GM21447 (cell line): ENCODE results near the gene GALT.

Experiments used
- ATAC-seq: cut with Tn5 transposase; IDR thresholded peaks from one replicate; pipeline ENCODE4 v1.9.1; 2021; ENCODE audit not compliant: unreplicated experiment

The GALT gene

DNA sequence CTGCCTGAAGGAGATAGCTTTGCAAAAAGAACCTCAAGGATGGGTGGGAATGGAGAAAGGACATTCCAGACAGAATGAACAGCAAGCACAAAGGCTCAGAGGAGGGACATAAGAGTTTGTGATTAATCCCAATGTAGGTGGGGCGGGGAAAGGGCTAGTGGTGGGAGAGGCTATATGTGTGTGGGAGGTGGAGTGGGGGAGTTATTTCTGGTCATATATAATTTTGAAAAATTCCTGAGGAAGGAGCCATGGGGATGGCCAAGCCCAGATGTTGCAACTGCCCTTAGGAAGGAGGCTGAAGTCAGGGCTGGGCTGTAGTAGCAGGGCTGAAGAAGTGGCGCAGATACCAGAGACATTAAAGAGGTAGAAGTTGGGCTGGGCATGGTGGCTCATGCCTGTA, 29.4 kb downstream of the GALT start:
- ATAC-seq = no peak

DNA sequence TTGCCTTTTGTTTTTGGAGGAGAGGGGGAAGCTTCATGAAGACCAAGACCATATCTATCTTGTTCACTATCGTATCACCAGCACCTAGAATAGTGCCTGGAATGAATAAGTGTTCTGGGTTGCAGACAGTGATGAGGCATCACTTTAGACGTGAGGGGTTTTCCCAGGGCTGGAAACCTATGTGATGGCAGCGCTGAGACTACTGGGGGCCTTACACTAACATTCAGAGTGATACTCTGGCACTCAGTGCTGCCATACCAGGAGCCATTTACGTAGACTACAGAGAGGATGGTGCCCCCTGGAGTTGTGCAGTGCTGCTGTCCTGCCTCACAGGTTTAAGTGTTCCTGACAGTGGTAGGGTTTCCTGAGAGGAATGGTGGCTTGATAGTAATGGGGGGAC, 37.7 kb downstream of the GALT start:
- no peak for ATAC-seq

DNA sequence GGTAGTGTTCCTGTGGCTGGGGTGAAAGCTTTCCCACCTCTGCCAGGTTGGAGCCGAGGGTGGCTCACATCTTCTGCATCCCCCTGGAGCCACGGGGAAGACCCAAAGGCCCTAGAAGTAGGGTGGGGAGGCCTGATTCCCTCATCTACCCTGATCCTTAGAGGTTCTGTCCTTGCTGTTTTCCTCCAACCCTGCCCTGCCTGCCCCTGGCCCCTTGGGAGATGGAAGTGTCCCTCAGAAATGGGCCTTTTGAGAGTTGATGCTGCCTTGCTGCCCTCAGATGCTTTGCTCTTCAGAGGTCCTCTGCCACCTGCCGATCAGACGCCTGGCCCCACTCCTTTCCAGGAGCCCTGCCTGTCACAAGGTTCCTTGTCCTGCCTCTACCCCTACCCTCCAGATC, 38.3 kb downstream of the GALT start:
- no peak for ATAC-seq

DNA sequence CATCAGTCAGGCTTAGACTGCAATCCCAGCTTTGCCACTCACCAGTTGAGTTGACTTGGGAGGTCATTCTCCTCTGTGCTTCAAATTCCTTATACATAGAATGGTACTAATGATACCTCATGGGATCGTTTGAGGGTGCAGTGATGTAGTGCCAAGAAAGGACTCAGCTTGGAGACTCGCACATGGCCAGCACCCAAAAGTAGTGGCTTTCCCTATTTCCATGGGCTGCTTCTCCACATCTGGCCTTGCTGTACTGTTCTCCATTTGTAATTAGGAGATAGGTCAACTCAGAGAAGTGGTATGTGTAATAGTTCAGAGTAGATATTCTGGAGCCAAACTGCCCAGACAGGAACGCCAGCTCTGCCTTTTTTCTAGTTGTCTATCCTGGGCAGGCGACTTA, 39.1 kb downstream of the GALT start:
- no peak for ATAC-seq

DNA sequence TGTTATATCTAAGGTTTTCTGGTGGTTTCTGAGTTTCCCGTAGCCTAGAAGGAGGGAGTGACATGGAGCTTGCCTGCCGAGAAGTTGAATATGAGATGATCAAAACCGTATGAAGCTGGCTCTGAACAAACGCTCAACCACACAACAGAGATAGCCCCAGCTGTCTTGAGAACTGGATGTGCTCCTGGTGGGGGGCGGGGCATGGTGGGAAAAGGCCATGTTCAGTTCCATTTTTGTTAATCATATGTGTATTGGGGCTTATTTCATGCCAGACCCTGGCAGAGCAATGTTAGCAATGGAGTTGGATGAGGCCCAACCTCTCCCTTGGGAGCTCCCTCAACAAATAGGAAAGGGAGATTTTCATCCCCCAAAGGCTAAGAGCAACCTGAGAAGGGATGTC, 39.8 kb downstream of the GALT start:
- ATAC-seq = no peak

DNA sequence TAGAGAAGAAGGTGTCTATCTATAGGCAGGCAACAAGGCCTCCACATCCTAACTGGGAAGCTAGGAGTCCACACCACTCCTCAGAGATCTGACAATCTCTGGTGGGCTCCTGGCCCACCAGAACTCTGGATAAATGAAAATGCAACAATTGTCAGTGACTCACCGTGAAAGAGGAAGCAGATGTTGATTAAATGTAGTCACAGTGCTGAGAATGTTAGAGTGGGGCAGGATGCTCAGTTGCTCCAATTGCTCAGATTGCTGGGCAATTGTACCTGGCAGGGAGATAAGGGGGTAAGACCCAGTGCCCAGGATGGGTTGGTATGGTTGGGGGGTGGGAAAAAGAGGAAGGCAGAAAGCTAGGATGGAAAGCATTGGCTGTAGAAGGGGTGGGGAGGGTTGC, 40.3 kb downstream of the GALT start:
- ATAC-seq = no peak

DNA sequence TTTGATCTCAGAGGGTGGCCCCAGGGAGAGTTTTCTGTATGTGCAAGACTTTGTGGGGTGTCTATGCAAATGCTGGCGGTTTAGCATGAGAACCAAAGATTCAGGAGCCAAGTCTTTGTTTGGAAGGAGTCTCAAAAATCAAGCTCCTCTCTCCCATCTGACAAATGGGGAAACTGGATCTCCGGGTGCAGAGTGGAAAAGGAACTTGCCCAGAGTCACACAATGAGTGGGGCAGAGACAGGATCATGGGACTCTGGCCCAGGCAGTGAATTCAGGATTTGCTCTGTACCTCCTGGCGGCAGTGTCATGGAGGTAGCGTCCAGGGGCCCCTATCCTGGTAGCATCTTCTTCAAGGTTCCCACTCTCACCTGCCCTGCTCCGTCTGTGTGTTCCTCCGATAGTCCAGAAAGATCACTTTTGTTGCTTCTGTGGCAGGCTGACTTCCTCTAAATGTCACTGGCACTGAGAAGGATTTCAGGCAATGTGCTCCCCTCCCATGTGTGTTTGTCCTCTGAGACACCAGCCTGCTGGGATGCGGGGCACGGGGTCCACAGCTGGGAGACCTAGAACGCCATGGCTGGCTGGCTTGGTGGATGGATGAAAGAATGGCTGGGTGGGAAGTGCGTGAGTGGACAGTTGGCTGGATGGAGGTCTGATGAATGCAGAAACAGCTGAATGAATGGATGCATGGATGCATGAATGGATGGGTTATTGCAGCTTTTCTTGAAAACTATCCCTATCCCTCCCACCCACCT, 41.0 kb downstream of the GALT start:
- ATAC-seq = no peak

DNA sequence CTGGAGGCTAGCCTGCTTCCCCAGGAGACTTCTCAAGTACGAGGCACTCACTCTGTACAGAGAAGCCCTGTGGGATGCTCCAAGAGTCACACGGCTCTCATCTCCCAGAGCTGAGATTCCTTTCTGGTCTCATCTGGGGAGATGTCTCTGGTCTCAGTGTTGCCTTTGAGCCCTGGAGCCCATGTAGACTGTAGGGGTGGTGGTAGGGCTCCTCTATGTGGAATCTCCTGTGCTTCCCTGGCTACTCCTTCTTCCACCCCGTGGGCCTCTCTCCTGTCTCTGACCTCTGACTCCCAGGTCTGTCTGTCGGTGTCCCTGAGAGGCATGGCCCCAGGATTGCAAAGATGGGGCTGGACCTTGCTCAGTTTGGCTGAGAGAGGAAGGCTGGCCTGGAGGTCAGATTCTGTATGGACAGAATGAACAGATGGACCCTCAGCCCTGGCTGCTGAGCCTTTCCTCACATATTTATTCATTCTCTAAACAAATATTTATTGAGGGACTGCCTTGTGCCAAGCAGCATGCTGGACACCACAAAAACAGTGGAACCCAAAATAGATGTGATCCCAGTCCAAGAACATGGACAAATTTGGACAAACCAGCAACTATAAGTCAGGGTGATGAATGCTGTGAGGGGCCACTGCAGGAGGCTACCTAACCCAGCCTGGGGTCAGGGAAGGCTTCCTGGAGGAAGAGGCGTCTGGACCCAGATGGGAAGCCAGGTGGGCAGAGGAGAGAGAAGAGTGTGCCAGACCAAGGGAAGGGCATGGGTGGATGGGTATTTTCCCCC, 42.0 kb downstream of the GALT start:
- no peak for ATAC-seq

DNA sequence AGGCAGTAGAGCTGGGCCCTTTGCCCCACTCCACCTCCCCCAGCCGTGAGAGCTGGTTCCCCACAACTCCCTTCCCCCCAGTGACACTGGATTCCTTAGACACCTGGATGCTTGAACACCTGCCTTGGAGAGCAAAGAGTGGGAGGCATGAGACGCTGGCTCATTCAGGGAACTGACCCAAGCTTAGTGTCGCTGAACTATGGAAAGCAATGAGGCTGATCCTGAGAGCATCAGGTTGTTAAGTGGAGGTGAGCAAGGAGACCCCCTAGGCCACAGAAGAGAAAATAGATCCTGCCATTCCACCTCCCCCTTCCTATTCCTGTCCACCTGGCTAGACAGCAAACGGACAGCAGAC, 42.6 kb downstream of the GALT start:
- ATAC-seq = no peak

DNA sequence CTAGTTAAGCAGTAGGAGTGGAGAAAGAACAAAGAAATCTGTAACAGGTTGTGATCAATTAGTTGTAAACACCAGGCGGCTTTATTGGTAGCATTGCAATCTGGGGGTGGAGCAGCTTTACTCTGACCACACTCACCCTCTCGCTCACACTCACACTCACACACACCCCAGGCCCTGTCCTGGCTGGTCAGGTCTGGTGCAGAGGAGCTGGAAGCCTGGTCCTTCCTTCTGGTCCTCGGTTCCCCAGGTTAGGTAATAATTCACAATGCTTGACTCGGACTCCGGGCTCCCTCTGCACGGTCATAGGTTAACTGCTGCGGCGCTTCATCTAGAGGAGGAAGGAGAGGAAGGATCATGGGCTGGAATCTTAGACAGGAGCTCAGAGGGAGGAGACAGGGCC, 43.0 kb downstream of the GALT start:
- ATAC-seq = no peak

DNA sequence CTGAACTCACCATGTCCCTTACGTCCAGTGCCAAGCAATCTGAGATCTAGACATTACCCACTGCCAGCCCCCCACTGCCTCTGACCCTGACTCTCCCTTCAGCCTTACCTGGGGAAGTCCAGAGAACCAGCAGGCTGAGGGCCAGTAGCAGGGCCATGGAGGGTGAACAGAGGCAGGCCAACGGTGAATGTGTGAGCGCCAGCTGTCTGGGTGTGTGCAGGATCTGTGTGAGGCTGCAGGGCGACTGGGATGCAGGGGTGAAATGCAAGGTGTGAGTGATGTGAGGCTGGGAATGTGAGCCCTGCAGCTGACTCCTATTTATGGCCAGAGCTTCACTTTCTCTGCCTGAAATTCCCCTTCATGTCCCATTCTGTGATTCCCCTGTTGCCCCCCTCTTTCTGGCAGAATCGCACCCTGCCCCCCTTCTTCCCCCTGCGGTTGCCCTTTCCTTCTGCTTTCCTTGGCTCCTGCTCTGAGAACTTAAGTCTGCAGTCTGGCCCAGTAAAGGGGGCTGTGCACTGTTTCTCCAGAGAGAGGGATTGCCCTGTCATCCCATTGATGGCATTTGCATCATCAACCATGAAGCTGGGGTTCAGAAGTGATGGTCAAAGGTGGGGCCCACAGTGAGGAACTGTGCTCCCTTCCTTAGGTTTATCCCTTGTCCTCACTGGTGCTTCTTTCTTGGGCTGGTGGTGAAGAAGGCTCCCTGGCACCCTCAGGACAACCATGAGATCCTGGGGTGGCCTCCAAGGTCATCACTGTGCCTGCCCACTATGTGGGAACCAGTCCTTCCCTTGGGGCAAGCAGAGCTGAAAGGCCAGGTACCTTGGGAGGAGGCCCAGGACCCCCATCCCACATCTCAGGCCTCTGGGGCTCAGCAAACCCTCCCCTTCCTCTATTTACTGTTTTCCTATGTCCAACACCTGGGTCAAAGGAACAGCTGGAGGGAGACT, 44.8 kb downstream of the GALT start, which contains the start of gene CCL19:
Gene CCL19, minus strand, starts transcription at position 294 of the 953 bp plus-strand sequence. Its CDS starts 137 bp downstream, at position 157.
- ATAC-seq = no peak

DNA sequence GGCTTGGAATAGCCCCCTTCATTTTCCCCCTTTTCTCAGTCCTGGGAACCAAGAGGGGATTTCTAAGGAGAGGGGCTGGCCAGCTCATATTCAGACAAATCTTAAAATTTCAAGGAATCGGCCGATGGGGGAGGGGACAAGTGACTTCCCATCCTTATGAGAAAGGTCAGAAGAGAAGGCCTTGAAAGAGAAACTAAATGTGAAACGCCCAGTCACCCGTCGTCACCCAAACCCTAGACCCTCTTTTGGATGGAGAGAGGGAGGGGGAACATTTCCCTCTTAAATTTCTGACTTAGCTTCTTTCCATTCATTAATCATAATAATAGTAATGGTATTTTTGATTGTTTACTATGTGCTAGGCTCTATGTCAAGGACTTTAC, 45.5 kb downstream of the GALT start:
- ATAC-seq = no peak

DNA sequence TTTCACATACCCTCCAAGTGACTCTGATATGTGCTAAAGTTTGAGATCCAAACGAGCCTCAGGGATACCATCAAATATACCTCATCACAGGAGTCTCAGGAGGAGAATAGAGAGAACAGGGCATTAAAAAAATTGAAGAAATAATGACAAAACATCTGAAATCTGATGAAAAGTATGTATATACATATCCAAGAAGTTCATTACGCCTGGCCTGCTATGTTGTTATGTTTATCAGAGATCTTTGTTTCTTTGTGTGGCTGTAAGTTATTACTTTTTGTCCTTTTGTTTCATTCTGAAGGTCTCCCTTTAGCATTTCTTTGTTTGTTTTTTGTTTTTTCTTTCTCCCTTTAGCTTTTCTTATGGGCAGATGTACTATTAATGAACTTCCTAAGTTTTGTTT, 47.1 kb downstream of the GALT start:
- ATAC-seq = no peak

DNA sequence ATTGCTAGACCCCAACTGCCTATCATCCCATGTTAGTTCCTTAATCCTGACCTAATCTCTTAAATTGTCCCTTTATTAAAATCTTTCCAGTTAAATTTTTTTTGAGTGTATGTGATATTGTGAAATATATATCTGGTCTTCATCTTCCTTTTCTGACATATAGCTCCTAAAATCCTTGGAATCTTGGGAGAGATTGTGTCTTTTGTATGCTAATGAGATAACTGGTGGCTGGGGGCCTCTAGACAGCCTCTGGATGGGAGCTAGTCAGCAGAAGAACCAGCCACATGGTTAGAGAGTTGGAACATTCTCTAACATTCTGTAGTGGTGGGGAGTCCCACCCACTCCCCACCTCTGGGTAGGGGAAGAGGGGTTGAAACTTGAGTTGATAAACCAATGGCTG, 48.3 kb downstream of the GALT start:
- ATAC-seq = no peak
